GM20431 (cell line): ENCODE data around the gene RFPL3.
"Not testable (repeated sequence)": the region's sequence is repeated elsewhere in the genome, so short reads cannot be mapped to it uniquely, and the experiment has no call there.

ENCODE experiments used
- in situ Hi-C: fragments of 300-500 bp; cut with MseI, MboI; formaldehyde crosslinking; loops from one replicate; pipeline ENCODE4 v1.15.0; 2020; ENCODE audit warnings: low sequenced_read_pairs; ENCODE audit not compliant: unreplicated experiment

Gene RFPL3

DNA sequence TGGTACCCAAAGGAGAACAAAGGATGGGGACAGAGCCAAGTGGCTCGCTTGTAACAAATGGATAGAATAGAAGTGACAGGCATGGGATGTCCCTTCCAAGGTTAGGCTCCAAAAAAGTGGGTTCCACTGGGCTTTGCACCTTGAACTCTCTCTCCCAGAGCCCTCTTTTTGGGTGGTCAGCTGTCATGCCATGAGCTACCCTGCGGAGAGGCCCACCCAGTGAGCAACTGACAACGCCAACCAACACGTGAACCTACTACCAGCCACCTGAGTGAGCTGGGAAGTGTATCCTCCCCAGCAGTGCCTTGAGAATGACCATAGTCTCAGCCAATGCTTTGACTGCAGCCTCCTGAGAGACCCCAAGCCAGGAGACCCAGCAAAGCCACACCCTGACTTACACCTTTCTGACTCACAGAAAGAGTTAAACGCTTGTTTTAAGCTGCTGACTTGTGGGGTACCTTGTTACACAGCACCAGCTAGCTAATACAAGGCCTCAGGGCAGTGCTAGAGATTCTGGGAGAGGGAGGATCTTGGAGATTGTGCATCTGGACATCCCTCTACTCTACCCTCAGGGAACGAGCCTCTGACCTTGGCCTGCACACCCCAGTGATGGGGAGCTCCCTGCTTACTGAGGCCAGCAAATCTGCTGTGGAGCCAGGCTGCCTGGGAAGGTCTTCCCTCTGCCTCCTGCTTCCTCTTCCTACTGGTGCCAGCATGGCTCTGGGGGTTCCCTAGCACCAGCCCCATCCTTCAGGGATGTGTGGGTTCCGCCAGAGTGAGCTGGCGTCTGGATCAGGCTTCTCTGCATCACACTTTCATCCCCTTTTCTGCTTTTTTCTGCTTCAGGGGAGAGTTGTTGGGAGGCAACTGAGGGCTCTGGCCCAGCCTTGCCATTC is 29.1 kb upstream of the RFPL3 start:
- in situ Hi-C loops: no loop called here

DNA sequence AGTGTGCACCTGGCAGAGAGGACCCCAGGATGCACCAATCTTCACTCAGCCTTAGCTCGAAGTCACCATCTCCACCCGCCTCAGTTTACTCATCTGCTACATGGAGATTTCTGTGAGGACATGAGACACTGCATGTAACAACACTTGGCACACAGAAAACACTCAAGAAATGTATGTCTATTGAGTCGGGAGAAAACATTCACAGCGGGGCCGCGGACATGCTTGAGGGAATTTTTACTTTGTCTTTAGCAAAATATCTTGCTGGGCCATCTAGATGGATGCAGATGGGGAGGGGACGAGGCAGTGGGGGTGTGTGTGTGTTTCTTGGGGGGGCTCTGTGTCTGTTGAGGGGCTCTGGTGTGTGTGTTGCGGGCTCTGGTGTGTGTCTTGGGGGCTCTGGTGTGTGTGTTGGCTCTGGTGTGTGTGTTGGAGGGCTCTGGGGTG is 28.4 kb upstream of the RFPL3 start:
- in situ Hi-C loops: no loop called here

DNA sequence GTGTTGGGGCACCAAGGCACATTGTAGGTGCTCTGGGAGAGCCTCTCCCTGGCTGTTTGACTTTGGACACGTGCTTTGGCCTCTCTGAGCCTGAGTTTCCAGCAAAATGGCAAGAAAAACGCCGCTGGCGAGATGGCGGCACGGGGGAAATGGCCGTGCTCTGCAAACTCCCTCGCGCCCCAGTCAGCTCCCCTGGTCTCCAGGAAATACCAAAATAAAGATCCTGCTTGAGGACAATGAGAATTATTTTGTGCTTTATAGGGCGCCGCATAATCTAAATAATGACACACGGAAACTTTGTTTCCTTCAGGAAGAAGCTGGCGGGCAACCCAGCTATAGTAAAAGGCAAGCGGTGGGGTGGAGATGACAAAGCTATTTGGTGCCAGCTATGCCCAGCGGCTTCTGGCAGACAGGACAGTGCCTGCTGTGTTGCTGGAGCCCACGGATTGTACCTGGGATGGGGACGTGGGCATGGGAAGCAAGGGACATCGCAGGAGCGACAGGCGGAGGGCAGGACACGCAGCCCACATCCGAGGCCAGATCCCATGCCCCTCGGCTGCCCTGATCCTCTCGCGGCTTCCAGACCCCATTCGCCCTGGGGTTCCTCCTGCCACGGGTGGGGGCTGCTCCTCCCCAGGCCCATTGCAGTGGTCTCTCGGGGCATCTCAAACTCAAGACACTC is 26.3 kb upstream of the RFPL3 start:
- in situ Hi-C loops: no loop called here

DNA sequence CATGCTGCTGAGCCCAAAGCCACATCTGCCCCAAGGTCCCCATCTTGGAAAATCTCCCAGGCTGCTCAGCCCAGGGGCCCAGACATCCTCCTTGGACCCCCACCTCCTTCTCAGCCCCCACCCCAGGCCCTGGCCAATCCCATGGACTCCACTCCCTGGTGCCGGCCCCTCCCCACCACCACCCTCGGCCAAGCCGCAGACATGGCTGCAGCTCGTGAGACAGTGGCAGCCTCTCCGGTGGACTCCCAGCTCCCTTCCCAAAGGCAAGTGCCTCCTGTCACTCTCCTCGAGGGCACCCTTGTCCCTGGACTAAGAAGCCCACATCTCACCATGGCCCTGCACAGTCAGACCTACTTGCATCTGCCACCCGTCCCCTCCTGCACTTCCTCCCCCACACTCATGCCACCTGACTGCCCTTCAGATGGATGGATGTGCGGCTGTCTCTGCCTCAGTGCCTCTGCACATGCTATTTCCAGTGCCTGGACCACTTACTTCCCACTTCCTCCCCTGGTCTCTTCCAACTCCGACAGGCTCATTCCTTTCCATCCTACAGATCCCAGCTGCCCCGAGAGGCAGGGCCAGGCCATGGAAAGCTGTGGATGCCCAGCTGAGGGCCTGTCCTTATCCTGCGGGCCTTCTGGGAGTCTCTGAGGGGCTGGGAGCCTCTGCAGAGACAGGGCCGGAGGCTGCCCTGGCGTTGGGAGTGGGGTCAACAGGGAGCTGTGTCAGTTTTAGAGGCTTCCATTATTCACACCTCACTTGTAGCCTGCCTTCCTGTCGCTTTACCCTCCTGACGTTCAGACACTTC is 25.5 kb upstream of the RFPL3 start:
- in situ Hi-C loops: no loop called here

DNA sequence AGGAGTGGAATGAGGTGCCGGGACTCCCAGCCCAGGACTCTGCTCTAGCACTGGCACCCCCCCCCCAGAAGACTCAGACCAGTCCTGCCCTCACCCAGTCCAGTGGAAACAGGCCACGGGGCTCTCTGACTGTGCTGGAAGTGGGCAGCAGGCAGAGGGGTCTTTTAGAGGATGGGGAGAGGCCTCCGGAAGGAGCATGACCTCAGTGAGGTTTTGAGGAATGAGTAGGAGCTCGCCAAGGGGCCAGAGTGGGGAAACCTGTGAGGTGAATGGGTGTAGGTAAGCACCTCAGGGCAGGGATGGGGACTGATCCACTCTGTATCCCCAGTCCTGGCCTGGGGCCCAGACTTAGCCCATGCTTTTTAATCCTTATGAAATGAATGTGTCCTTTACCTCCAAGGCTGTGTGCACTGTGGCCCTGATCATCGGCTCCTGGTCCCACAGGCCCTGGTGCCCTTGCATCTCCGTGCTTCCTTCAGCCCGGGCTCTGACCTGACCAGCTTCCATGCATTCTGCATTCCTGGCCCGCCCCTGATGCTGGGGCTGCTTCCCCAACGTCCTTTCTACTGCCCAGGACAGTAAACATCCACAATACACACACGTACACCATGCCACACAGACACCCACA is 24.4 kb upstream of the RFPL3 start:
- in situ Hi-C loops: no loop called here

DNA sequence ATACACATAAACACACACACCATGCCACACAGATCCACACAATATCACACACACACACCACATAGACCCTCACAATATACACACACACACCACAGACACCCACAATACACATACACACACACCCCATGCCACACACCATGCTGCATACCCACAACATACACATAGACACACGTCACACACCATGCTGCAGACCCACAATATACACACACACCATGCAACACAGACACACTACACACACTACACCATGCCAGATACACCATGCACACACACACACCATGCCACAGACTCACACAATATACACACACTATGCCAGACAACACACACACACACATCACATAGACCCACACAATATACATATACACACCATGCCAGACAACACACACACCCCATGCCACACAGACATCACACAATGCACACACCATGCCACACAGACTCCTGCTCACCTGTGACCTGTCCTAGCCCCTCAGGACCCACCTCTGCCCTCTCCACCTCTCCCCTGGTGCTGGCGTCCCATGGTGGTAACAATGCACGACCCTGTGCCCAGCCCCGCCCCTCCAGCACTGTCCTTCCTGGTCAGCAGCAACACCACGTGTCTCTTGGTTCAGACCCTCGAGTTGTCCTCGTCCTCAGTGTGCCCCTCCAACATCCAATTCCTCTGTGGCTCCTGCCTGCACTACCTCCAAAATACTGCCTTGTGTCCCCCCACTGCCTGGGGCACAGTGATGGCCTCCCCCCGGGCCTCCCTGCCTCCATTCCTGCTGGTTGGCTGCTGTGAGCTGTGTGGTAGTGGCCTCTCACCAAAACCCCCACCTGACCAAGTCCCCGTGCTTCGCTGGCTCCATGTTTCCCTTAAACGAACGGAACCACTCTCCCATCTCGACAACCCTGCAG is 23.7 kb upstream of the RFPL3 start:
- in situ Hi-C loops: no loop called here

DNA sequence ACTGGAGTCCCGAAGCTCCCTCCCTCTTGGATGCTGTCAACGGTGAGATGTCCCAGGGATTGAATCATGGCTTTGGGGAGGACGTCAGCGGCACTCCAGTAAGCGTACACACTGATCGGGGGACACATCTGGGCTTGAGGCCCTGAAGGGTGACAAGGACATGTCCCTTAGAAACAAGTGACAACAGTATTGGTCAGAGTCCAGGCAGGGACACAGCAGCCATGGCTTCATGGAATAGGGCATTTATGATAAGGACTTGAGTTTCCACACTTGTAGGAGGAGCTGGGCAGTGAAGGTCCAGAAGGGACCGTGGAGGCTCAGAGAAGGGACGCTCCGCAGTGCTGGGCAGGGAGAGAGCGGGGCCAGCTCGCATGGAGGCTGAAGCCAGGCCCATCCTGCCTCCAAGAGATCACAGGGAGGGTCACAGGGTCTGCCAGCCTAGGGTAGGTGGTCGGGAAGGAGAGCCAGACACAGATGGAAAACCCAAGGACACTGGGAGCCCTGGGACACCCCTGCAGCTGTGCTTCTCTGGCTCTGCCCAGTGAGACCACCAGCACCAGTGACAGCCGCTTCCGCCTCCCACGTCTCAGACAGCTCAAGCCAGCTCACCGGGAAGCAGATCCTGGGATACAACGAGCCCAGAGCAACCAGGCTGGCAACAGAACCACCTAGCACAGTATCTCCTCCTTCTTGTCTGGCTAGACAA is 22.9 kb upstream of the RFPL3 start:
- in situ Hi-C loops: no loop called here

DNA sequence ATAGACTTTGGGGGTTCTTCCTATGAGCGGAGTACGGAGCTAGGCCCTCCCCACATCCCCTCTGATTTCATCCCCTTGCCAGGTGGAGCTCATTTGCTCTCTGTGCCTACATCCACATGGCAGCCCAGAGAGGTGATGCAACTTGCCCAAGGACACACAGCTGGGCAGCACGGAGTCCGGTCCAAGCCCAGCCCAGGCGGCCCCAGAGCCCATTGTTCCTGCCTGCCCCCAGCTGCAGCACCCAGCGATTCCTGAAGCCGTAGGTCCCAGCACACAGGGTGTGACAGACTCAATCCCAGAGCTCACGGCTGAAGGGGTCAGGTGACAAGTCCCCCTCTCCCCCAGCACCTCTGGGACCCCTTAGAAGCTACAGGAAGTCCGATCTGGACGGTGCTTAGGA is 22.2 kb upstream of the RFPL3 start:
- in situ Hi-C loops: no loop called here

DNA sequence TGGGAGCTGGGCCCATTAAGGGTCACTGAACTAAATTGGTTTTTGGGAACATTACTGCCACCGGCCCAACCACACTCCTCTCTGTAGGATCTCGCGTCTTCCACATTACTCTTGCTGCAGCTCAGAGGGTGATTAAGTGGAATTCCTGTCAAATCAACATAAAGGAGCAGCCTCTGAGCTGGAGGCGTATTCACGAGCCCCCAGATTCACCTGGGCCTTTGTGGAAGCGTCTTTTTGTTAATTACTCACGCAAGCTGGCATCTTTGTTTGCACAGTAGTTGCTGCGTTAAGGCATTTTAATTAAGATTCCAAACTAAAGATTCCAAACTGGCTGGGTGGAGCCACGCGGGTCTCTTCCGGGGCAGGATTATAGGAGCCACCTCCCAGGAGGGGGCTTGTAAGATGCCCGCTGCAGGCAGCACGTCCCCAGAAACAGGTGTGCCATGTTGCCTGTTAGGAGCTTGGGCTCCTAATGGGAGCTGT is 21.5 kb upstream of the RFPL3 start:
- in situ Hi-C loops: no loop called here

DNA sequence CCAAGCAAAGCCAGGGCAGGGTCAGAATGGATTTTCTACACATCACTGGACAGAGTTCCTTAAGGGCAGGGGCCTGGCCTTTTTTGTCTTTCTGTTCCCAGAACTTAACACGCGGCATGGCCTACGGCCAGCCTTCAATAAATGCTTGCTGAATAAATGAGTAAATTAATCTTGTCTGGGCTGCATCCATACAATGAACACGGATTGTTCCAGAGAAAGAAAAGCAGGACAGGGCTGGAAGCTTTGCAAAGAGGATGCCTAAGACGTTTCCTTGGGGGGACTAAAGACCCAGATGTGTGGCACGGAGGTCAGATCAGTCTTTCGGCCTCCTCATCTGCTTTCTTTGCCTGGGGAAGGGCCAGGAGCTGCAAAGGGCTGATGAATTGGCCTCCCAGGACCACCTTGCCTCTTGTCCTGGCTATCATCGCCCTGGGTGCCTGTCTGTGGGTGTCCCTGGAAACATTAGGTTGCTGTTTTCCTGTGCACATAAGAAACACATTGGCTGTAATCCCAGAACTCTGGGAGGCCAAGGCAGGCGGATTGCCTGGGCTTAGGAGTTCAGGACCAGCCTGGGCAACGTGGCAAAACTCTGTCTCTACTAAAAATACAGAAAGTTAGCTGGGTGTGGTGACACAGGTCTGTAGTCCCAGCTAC is 20.8 kb upstream of the RFPL3 start:
- in situ Hi-C loops: no loop called here

DNA sequence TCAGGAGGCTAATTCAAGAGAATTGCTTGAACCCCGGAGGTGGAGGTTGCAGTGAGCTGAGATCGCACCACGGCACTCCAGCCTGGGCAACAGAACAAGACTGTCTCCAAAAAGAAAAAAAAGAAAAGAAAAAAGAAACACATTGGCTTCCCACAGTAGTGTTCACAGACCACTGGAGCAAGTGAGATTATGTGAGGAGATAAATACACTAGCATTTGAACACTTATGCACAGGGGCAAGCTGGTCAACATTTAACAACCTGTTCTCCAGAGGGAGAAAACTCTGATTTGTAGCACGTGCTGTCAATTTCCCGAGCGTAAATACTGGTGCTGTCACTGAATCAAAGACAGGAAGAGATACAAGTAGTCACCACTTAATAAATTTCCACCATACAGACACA is 20.2 kb upstream of the RFPL3 start:
- in situ Hi-C loops: not testable (repeated sequence)

DNA sequence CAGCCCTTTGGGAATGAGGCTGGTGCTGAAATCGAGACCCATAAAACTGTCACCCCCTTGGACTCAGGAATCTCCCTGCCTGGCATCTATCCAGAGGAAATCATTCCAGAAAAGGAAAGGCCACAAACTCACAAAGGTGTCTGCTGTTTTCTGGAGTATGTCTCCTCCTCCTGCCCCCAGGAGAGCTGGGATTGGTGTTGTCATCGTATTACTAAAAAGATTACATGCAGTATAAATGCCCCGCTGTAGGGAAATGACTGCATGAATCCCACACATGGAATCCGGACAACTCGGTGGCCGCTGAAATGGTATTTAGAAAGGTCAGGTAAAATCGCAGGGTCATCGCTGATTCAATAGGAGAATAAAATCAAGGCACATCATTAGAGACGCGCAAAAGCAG is 18.9 kb upstream of the RFPL3 start:
- in situ Hi-C loops: no loop called here

DNA sequence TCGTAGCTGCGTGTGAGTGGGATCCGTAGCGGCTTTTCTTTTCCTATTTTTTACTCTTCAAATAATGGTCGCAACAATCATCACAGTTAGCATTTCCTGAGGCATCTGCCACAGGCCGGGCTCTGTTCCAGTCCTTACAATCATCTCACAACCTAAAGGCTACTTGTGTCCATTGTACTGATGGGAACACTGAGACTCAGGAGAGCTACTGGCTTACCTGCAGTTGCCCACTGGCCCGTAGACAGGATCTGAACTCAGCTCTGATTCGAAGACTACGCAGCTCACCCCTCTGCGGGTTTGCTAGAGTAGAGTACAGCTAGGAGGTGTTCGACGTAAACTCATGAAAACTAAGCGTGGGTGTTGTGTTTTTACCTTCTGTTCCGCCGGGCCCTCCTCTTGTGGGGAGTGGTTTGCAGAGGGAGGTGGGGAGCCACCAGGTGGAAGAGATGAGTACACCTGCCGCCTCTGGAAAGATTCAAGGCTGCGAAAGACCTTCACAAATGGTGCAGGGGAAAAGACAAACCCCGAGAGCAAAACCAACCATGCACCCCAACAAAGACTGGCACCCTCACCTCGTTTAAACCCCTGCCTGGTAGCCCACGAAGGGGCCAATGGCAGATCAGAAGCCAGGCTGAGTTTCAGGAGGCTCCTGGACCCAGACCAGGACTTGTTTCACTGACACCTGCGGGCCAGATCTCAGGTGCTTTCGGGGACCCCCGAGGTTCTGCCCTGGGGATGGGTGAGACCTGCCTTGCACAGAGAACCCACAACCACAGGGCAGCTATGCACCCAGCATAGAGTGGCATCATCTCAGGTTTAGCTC is 18.3 kb upstream of the RFPL3 start:
- in situ Hi-C loops: no loop called here

DNA sequence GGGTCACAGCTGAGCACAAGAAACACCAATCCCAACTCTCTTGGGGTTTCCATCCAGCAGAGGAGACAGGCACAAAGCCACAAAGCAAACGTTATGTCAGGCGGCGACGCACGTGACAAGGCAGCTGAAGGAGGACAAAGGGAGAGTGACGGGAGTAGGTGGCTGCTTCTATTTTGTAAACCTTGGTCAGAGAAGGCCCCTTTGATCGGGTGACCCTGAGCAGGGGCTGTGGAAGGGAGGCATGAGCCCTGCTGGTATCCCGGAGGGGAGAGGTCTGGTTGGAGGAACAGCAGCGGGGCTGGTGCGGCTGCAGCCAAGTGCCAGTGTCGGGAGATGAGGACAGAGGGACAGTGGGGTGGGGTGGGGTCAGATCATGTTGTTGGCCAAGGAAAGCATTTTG is 17.3 kb upstream of the RFPL3 start:
- in situ Hi-C loops: no loop called here

DNA sequence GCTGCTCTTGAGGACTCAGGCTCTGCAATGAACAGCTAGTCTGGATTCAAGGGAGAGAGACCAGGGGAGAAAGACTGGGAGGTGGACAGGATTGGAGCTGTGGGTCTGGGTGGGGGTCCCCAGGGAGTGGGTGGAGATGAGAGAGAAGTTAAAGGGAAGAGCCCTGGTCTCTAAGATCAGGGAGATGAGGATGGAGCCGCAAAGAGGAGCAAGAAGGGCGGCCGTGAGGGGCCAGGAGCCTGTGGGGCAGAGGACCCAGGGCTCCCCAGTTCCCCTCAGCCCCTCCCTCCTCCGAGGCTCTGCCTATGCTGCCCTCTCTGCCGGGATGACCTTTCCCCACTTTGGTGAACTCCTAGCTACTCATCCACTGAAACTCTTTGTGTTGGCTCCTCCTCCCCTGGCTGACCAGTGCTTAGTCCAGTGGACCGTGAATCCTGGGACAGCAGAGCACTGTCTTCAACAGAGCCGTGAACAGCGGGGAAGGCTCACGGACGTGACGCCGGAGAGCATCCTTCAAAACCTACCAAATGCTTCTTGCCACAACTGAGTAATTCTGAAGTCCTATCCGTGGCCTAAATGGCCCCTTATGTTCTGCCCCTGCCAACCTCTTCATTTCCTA is 16.4 kb upstream of the RFPL3 start:
- in situ Hi-C loops: no loop called here

DNA sequence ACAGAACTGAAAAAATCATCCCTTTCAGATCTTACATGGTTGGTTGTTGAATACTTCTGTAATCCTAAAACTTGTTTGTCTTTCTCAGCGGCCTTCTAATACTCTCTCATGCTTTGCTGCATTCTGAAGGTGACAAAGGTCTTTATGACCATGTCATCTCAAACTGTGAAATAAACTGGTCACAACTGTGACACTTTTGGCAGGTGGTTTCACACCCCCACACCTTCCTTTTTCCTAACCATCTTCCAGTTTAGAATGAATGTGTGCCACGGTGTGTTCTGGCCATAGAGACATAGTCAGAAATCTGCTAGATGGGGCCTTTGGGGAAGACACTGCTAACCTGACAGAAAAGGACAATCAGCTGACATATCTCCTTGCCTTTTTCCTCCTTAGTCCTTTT is 14.7 kb upstream of the RFPL3 start:
- in situ Hi-C loops: no loop called here

DNA sequence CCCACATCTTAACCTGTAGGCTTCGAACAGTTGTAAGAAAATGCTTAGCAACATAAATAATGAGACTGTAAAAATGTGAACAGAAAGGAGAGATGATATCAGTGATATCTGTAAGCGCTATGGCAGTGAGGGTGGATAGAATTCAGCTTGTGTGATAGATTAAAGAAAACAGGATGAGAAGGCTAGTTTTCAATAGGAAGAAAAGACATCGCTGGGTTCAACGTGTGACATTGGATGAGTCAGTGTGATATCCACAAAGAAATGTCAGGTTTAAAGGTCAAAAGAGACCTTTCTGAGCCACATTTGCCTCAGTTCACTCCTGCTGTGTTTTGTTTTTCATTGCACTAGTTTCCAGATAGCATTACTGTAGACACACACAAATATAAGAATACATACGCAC is 13.7 kb upstream of the RFPL3 start:
- in situ Hi-C loops: no loop called here
